OCI-M1 (cell line): Measurements from ENCODE around the gene SLC24A5.

ENCODE experiments used
- DNase-seq: peaks from one replicate; lab custom pipeline; 2025; lab: John Stamatoyannopoulos, UW

Gene SLC24A5

GRCh38 chr15:48112242-48112641 lies 8.5 kb upstream of the SLC24A5 start:
- DNase-seq = no peak

GRCh38 chr15:48119277-48119676 lies 1.5 kb upstream of the SLC24A5 start:
- DNase-seq = no peak

GRCh38 chr15:48121849-48122248 lies 1.1 kb downstream of the SLC24A5 start:
- DNase-seq = no peak

GRCh38 chr15:48126667-48127355 lies 6.0 kb downstream of the SLC24A5 start:
- no peak for DNase-seq

GRCh38 chr15:48131324-48131723 lies 10.5 kb downstream of the SLC24A5 start:
- DNase-seq = no peak

GRCh38 chr15:48132874-48133273 lies 12.1 kb downstream of the SLC24A5 start:
- no peak for DNase-seq

- no peak for DNase-seq
These were observed 23.1 kb downstream of the SLC24A5 start for GRCh38 chr15:48143856-48144255.

- no peak for DNase-seq
These were observed 24.1 kb downstream of the SLC24A5 start for GRCh38 chr15:48144889-48145288.

GRCh38 chr15:48145923-48146322 lies 25.1 kb downstream of the SLC24A5 start:
- no peak for DNase-seq

GRCh38 chr15:48147358-48147757 lies 26.6 kb downstream of the SLC24A5 start:
- no peak for DNase-seq

- no peak for DNase-seq
These were observed 29.1 kb downstream of the SLC24A5 start for GRCh38 chr15:48149858-48150257.

- DNase-seq = no peak
These were observed 32.7 kb downstream of the SLC24A5 start for GRCh38 chr15:48153526-48153925.

GRCh38 chr15:48168616-48169015 lies 47.8 kb downstream of the SLC24A5 start:
- DNase-seq = no peak

GRCh38 chr15:48170981-48171380 lies 50.2 kb downstream of the SLC24A5 start:
- DNase-seq = no peak

- no peak for DNase-seq
These were observed 54.3 kb downstream of the SLC24A5 start for GRCh38 chr15:48175126-48175525.

- DNase-seq = no peak
These were observed 55.3 kb downstream of the SLC24A5 start for GRCh38 chr15:48176112-48176511.

- no peak for DNase-seq
These were observed 56.2 kb downstream of the SLC24A5 start for GRCh38 chr15:48176957-48177356.

GRCh38 chr15:48177383-48177765 lies 56.6 kb downstream of the SLC24A5 start:
- no peak for DNase-seq

- no peak for DNase-seq
These were observed 57.2 kb downstream of the SLC24A5 start, which contains the start of gene MYEF2 for GRCh38 chr15:48177766-48178647. Gene MYEF2 (minus strand): TSS chr15:48178295. CDS start chr15:48178237, 58 bp downstream.

GRCh38 chr15:48178648-48178931 lies 57.8 kb downstream of the SLC24A5 start:
- no peak for DNase-seq

GRCh38 chr15:48182749-48183148 lies 62.0 kb downstream of the SLC24A5 start:
- no peak for DNase-seq

GRCh38 chr15:48185529-48185928 lies 64.7 kb downstream of the SLC24A5 start:
- no peak for DNase-seq

GRCh38 chr15:48186271-48186670 lies 65.5 kb downstream of the SLC24A5 start:
- DNase-seq = no peak
